ENCODE data around the gene FUT3. TPM values are rescaled to one million over a fixed set of nuclear protein-coding genes. Genes with fewer than 3 reads are reported as not detected.

Gene FUT3
- polyA plus RNA-seq, 3 donors: not detected

GRCh38 chr19:5799247-5800241 lies 51.7 kb downstream of the FUT3 start:
- intact Hi-C loops (cut with micrococcal nuclease): loop anchor here (5.0 to 10.0 kb wide), 3 partner anchors 115 to 225 kb away; partner anchors contain the start of genes HSD11B1L (in 1 of the 2) and MICOS13 (in 1 of the 2)
- no peak overlapping the region for H3K4me3 ChIP-seq (replicated peaks in 1 of 3; ENCODE audit: low read depth in 2 of 3, low read length in 3 of 3)
- no peak for DNase-seq
- H3K4me1 ChIP-seq (ENCODE audit: control insufficient read depth in 1 of 2, insufficient read depth in 2 of 2, low read length in 2 of 2): peaks cover 14 to 15% of the 10 kb centered on the region in 2 donors
- TF ChIP-seq, protein P1, sequence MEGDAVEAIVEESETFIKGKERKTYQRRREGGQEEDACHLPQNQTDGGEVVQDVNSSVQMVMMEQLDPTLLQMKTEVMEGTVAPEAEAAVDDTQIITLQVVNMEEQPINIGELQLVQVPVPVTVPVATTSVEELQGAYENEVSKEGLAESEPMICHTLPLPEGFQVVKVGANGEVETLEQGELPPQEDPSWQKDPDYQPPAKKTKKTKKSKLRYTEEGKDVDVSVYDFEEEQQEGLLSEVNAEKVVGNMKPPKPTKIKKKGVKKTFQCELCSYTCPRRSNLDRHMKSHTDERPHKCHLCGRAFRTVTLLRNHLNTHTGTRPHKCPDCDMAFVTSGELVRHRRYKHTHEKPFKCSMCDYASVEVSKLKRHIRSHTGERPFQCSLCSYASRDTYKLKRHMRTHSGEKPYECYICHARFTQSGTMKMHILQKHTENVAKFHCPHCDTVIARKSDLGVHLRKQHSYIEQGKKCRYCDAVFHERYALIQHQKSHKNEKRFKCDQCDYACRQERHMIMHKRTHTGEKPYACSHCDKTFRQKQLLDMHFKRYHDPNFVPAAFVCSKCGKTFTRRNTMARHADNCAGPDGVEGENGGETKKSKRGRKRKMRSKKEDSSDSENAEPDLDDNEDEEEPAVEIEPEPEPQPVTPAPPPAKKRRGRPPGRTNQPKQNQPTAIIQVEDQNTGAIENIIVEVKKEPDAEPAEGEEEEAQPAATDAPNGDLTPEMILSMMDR (IDR thresholded peaks at IDR 0.05): no peak
- no peaks in the 10 kb centered on the region for H3K36me3 ChIP-seq (replicated peaks in 1 of 2; ENCODE audit: control insufficient read depth in 1 of 2, insufficient read depth in 2 of 2, low read length in 2 of 2)
- H3K4me2 ChIP-seq (replicated peaks; ENCODE audit: extremely low read depth, low read length, poor library complexity, severe bottlenecking): no peak overlapping the region
- Mint-ChIP-seq H3K4me3 (peak overlapping the region in 1 of 2 donors; percentile 75), H3K9me3 (peaks cover 0 to 15% (median 7%) of the 10 kb centered on the region in 7 donors), H3K27ac (no peak overlapping the region), H3K4me1 (peaks cover 21% of the 10 kb centered on the region), H3K27me3 (ENCODE audit: low read depth in 3 of 3) (peaks cover 48 to 66% (median 61%) of the 10 kb centered on the region in 3 donors), H3K36me3 (peaks cover 2 to 5% of the 10 kb centered on the region in 2 donors)
- no peak overlapping the region for H3K9ac ChIP-seq (ENCODE audit: insufficient read depth, low read length, poor library complexity, severe bottlenecking)
- H3K9me3 ChIP-seq (replicated peaks in 1 of 2; ENCODE audit: control insufficient read depth in 1 of 2, insufficient read depth in 1 of 2, low read length in 2 of 2): peaks cover 0 to 6% of the 10 kb centered on the region in 2 donors
- WGBS (ENCODE audit: insufficient coverage): 43% methylated on average over 33 of the region's 37 CpGs
- H4K20me1 ChIP-seq (ENCODE audit: insufficient read depth, low read length): no peaks in the 10 kb centered on the region
- H3K79me2 ChIP-seq (ENCODE audit: insufficient read depth, low read length): no peaks in the 10 kb centered on the region
- no peak overlapping the region for H3K27ac ChIP-seq (ENCODE audit: low read depth in 1 of 2, low read length in 2 of 2)
- peaks cover 4 to 33% of the 10 kb centered on the region in 2 donors for H3K27me3 ChIP-seq (ENCODE audit: control insufficient read depth in 2 of 2, insufficient read depth in 2 of 2, low read length in 2 of 2)
- H2AFZ ChIP-seq (ENCODE audit: insufficient read depth, low read depth, low read length, poor library complexity, severe bottlenecking): peak overlapping the region; percentile 51

DNA sequence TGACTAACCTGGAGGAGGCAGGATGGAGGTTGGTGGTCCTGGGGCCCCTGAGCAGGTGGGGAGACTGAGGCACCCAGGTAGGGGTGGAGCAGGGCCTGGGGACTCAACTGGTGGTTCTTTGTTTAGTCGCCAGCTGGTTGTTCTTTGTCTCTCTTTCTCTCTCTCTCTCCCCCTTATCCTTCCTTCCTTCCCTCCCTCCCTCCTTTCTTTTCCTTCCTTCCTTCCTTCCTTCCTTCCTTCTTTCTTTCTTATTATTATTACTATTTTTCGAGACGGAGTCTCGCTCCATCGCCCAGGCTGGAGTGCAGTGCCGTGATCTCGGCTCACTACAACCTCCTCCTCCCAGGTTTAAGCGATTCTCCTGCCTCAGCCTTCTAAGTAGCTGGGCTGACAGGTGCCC lies 53.0 kb downstream of the FUT3 start:
- intact Hi-C loops (cut with micrococcal nuclease): loop anchor here in 1 of 2 donors (10.0 kb wide), 1 partner anchor 113 kb away; the partner anchor contains the start of genes HSD11B1L and MICOS13
- Mint-ChIP-seq H3K4me3 (no peak overlapping the region), H3K4me1 (peaks cover 14% of the 10 kb centered on the region), H3K9me3 (peaks cover 0 to 5% (median 0%) of the 10 kb centered on the region in 7 donors), H3K27ac (no peak overlapping the region), H3K27me3 (ENCODE audit: low read depth in 3 of 3) (peaks cover 38 to 54% (median 49%) of the 10 kb centered on the region in 3 donors), H3K36me3 (peaks cover 0 to 2% of the 10 kb centered on the region in 2 donors)
- Histone ChIP-seq H3K27ac (ENCODE audit: low read depth in 1 of 2, low read length in 2 of 2) (no peak overlapping the region), H3K79me2 (ENCODE audit: insufficient read depth, low read length) (no peaks in the 10 kb centered on the region), H3K4me2 (replicated peaks; ENCODE audit: extremely low read depth, low read length, poor library complexity, severe bottlenecking) (no peak overlapping the region), H3K9me3 (replicated peaks in 1 of 2; ENCODE audit: control insufficient read depth in 1 of 2, insufficient read depth in 1 of 2, low read length in 2 of 2) (no peaks in the 10 kb centered on the region), H3K9ac (ENCODE audit: insufficient read depth, low read length, poor library complexity, severe bottlenecking) (no peak overlapping the region), H4K20me1 (ENCODE audit: insufficient read depth, low read length) (no peaks in the 10 kb centered on the region), H3K4me1 (ENCODE audit: control insufficient read depth in 1 of 2, insufficient read depth in 2 of 2, low read length in 2 of 2) (peaks cover 1 to 8% of the 10 kb centered on the region in 2 donors), H3K27me3 (ENCODE audit: control insufficient read depth in 2 of 2, insufficient read depth in 2 of 2, low read length in 2 of 2) (peaks cover 0 to 20% of the 10 kb centered on the region in 2 donors), H3K36me3 (replicated peaks in 1 of 2; ENCODE audit: control insufficient read depth in 1 of 2, insufficient read depth in 2 of 2, low read length in 2 of 2) (no peaks in the 10 kb centered on the region), H3K4me3 (replicated peaks in 1 of 3; ENCODE audit: low read depth in 2 of 3, low read length in 3 of 3) (no peak overlapping the region), H2AFZ (ENCODE audit: insufficient read depth, low read depth, low read length, poor library complexity, severe bottlenecking) (no peak overlapping the region)
- no peak for DNase-seq
- whole genome bisulfite sequencing (ENCODE audit: insufficient coverage): 97% methylated on average over 5 of the region's 8 CpGs
- TF ChIP-seq, protein P1 (IDR thresholded peaks at IDR 0.05): no peak
